ENCODE data around the gene DPP6.

DNA sequence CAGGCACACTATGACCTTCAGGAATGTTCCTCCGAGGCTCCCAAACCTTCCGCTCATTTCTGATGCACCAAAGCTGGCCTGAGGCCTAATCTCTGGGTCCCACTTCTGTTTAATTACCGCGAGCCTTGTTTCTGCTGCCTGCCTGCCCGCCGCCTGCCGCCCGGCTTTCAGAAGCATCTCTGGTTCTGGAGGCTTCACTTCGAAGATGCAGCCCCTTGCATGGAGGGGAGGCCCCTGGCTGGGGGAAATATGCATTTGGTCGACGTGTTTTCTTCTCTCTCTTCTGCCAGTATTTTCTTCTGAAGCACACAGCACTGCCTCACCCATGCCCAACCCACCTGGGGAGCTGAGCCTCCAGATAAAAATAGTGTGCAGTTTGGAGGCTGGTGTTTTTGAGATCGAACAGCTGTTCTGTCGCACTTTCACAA lies 783.8 kb downstream of the DPP6 start:
- no peak for TF ChIP-seq CTCF (conservative IDR thresholded peaks at IDR 0.05; ENCODE audit: low read length)
- TF ChIP-seq EZH2phosphoT487 (IDR thresholded peaks at IDR 0.05; ENCODE audit: borderline replicate concordance) = no peak

Measured in Loucy (cell line).